Esophagus squamous epithelium (tissue), 5 donors: ENCODE data around the gene SUGP1. TPM values are rescaled to one million over a fixed set of nuclear protein-coding genes. Genes with fewer than 3 reads are reported as not detected.

Source experiments
- DNase-seq: peaks from one replicate; lab custom pipeline; 2025; lab: John Stamatoyannopoulos, UW
- H3K27ac ChIP-seq, 4 donors: fragments of 200-600 bp; sonication (generic); one replicate each; pipeline ENCODE4 v1.5.1; 2016 to 2019; ENCODE audit warnings: mild to moderate bottlenecking in 1 of 4
- H3K27me3 ChIP-seq, 4 donors: fragments of 200-600 bp; sonication (generic); 1 replicate in 3 of 4; 2 replicates in 1 of 4; pipeline versions ENCODE4 v1.5.1 to v1.6.0; 2017 to 2021; ENCODE audit warnings: antibody characterized with exemption in 1 of 4
- H3K36me3 ChIP-seq, 3 donors: fragments of 200-600 bp; sonication (generic); one replicate each; pipeline ENCODE4 v1.5.1; 2016 to 2019
- H3K4me1 ChIP-seq, 3 donors: fragments of 200-600 bp; sonication (generic); one replicate each; pipeline ENCODE4 v1.5.1; 2017 to 2019
- H3K4me3 ChIP-seq, 4 donors: fragments of 200-600 bp; sonication (generic); 1 replicate in 3 of 4; 2 replicates in 1 of 4; pipeline ENCODE4 v1.5.1; 2016 to 2019; ENCODE audit warnings: mild to moderate bottlenecking in 2 of 4, moderate library complexity in 1 of 4
- H3K9me3 ChIP-seq, 3 donors: fragments of 200-600 bp; sonication (generic); one replicate each; pipeline ENCODE4 v1.5.1; 2016 to 2019
- POLR2A ChIP-seq, 4 donors: fragments of 450-650 bp; IDR thresholded peaks; one replicate each; pipeline ENCODE4 v1.6.1; 2017; ENCODE audit warnings: antibody characterized with exemption in 4 of 4, mild to moderate bottlenecking in 4 of 4, moderate library complexity in 3 of 4
- WGBS, 2 donors: methylation state at CpG; one replicate each; pipeline ENCODE4 v1.1.5; 2018; 5-methylcytosine and 5-hydroxymethylcytosine counted together
- intact Hi-C: fragments of 100-400 bp; cut with DNase I; formaldehyde crosslinking; loops from one replicate; pipeline ENCODE4 v1.15.0; 2022
- total RNA-seq, 4 donors: library from RNA; depleted of rRNA; stranded (reverse); fragments of >200 nt; gene quantifications; one replicate each; pipeline ENCODE4 v1.1.0, GENCODE V29; 2016
- TF ChIP-seq, protein P1 (sequence below), 6 experiments: fragments of 450-650 bp in 4 of 6; fragments of 200-600 bp in 2 of 6; sonication (generic) in 2 of 6; IDR thresholded peaks; one replicate each; pipeline ENCODE4 v1.5.1; 2016 to 2019; ENCODE audit warnings: antibody characterized with exemption in 6 of 6, mild to moderate bottlenecking in 4 of 6, moderate library complexity in 4 of 6
- donor health status: DM: yes; HTN: yes; CAD: no.

Gene SUGP1
- total RNA-seq, 4 donors from 2014 or later, result 31.0 to 47.4 (median 32.3) TPM

DNA sequence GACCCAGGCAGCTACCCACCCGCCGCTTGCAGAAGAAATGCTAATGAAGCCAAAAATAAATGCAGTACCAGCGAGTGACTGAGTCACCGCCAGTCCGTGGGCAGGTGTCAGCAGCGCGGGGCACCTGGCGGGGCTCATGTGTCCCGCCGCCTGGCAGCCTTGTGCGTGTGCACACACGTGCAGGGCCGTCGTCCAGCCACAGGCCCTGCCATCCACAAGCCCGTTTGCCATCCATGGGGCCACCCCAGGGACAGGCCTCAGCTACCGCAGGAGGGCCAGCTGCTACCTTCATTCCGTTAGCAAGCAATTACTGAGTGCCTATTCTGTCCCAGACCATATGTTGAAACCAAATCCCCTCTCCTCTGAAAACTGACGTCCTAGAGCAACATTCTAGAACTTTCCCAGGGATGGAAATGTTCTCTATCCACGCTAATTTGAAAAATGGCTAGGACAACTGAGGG lies 88.0 kb downstream of the SUGP1 start:
- Histone ChIP-seq H3K36me3 (no peaks in the 10 kb centered on the region), H3K27ac (no peak overlapping the region), H3K4me3 (no peak overlapping the region), H3K4me1 (no peaks in the 10 kb centered on the region), H3K9me3 (peaks cover 0 to 30% (median 20%) of the 10 kb centered on the region in 3 donors), H3K27me3 (peaks cover 0 to 14% (median 0%) of the 10 kb centered on the region in 4 donors)
- 41 to 66% methylated on average over 12 to 19 of the region's 19 CpGs for WGBS, 2 donors
- intact Hi-C loops, result no loop called here
- no peak for DNase-seq
- TF ChIP-seq POLR2A (IDR thresholded peaks at IDR 0.05), result no peak
- TF ChIP-seq, protein P1, sequence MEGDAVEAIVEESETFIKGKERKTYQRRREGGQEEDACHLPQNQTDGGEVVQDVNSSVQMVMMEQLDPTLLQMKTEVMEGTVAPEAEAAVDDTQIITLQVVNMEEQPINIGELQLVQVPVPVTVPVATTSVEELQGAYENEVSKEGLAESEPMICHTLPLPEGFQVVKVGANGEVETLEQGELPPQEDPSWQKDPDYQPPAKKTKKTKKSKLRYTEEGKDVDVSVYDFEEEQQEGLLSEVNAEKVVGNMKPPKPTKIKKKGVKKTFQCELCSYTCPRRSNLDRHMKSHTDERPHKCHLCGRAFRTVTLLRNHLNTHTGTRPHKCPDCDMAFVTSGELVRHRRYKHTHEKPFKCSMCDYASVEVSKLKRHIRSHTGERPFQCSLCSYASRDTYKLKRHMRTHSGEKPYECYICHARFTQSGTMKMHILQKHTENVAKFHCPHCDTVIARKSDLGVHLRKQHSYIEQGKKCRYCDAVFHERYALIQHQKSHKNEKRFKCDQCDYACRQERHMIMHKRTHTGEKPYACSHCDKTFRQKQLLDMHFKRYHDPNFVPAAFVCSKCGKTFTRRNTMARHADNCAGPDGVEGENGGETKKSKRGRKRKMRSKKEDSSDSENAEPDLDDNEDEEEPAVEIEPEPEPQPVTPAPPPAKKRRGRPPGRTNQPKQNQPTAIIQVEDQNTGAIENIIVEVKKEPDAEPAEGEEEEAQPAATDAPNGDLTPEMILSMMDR (IDR thresholded peaks at IDR 0.05), result no peak

DNA sequence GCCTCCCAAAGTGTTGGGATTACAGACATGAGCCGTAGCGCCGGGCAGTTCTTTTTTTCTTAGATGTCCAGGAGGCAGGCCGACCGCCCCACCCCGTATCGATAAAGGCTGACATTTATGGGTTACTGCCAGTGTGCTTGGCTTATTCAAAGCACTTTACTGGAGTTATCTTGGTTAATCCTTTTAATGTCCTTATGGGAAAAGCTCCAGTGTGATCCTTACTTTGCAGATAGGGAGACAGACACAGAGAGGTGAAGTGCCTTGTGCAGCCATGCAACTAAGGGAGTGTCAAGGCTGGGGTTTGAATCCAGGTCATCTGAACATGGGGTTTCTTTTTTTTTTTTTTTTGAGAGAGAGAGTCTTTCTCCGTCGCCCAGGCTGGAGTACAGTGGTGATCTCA lies 89.3 kb downstream of the SUGP1 start:
- intact Hi-C loops, result no loop called here

DNA sequence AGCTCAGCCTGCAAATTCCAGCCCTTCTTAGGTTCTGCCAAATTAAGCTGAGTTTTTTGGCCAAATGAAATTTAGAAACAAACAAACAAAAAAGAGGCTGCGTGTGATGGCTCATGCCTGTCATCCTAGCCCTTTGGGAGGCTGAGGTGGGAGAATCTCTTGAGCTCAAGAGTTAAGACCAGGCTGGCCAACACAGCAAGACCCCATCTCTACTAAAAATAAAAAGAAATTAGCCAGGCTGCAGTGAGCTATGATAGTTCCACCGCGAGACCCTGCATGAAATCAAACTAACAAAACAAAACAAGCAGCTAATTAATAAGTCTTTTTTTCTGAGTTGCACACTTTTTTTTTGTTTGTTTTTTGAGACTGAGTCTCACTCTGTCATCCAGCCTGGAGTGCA lies 90.6 kb downstream of the SUGP1 start:
- no peak overlapping the region for H3K27ac ChIP-seq
- H3K36me3 ChIP-seq, result no peaks in the 10 kb centered on the region
- intact Hi-C loops, result no loop called here
- 70 to 83% methylated on average over 3 of the region's 3 CpGs for WGBS, 2 donors
- peaks cover 0 to 14% (median 13%) of the 10 kb centered on the region in 3 donors for H3K9me3 ChIP-seq
- peaks cover 5 to 9% (median 6%) of the 10 kb centered on the region in 3 donors for H3K4me1 ChIP-seq
- TF ChIP-seq, protein P1 (IDR thresholded peaks at IDR 0.05), result no peak
- TF ChIP-seq POLR2A (IDR thresholded peaks at IDR 0.05), result no peak
- no peak for DNase-seq
- H3K27me3 ChIP-seq, result peaks cover 0 to 40% (median 3%) of the 10 kb centered on the region in 4 donors
- no peak overlapping the region for H3K4me3 ChIP-seq

More for the DNA sequence above, 89.3 kb downstream of the SUGP1 start:
- 71 to 88% methylated on average over 7 to 9 of the region's 9 CpGs for WGBS, 2 donors
- Histone ChIP-seq H3K9me3 (peaks cover 0 to 27% (median 20%) of the 10 kb centered on the region in 3 donors), H3K27me3 (peaks cover 0 to 27% (median 3%) of the 10 kb centered on the region in 4 donors), H3K4me3 (no peak overlapping the region), H3K4me1 (no peaks in the 10 kb centered on the region), H3K27ac (no peak overlapping the region), H3K36me3 (no peaks in the 10 kb centered on the region)
- no peak for TF ChIP-seq POLR2A (IDR thresholded peaks at IDR 0.05)
- TF ChIP-seq, protein P1 (IDR thresholded peaks at IDR 0.05), result no peak
- DNase-seq, result no peak

- Histone ChIP-seq H3K27me3 (peaks cover 0 to 61% (median 4%) of the 10 kb centered on the region in 4 donors), H3K36me3 (no peaks in the 10 kb centered on the region), H3K4me1 (peaks cover 7 to 13% (median 9%) of the 10 kb centered on the region in 3 donors), H3K4me3 (no peak overlapping the region), H3K27ac (no peak overlapping the region), H3K9me3 (no peaks in the 10 kb centered on the region)
- no peak for DNase-seq
- intact Hi-C loops, result no loop called here
- WGBS, 2 donors, result 80% methylated on average over 1 of the region's 4 CpGs; no CpG with 5 or more reads in 1 of the 2 donors
- no peak for TF ChIP-seq POLR2A (IDR thresholded peaks at IDR 0.05)
- TF ChIP-seq, protein P1 (IDR thresholded peaks at IDR 0.05), result no peak
Measured at GRCh38 chr19:19227217-19227616, 93.1 kb downstream of the SUGP1 start.

DNA sequence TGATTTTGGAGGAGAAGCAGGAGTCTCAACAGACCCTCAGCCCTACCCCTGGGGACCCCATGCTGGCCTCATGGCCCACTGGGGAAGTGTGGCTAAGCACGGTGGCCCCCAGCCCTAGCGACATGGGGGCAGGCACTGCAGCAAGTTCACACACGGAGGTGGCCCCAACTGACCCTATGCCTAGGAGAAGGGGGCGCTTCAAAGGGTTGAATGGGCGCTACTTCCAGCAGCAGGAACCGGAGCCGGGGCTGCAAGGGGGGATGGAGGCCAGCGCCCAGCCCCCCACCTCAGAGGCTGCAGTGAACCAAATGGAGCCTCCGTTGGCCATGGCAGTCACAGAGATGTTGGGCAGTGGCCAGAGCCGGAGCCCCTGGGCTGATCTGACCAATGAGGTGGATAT lies 93.6 kb downstream of the SUGP1 start:
- Histone ChIP-seq H3K4me3 (no peak overlapping the region), H3K9me3 (no peaks in the 10 kb centered on the region), H3K27me3 (peaks cover 0 to 67% (median 4%) of the 10 kb centered on the region in 4 donors), H3K4me1 (peaks cover 7 to 13% (median 9%) of the 10 kb centered on the region in 3 donors), H3K27ac (no peak overlapping the region), H3K36me3 (no peaks in the 10 kb centered on the region)
- 45 to 67% methylated on average over 3 to 4 of the region's 10 CpGs for WGBS, 2 donors
- intact Hi-C loops, result no loop called here
- no peak for DNase-seq
- TF ChIP-seq, protein P1 (IDR thresholded peaks at IDR 0.05), result no peak
- no peak for TF ChIP-seq POLR2A (IDR thresholded peaks at IDR 0.05)
